Fibroblast of skin of left quadriceps (primary cell): ENCODE results near the gene TNFRSF12A.
"Not testable (repeated sequence)": the region's sequence is repeated elsewhere in the genome, so short reads cannot be mapped to it uniquely, and the experiment has no call there.

Experiments
- DNase-seq, 2 experiments: peaks; one replicate each; pipeline ENCODE4 v3.0.0-alpha.2; 2013; ENCODE audit warnings: low read depth in 2 of 2

Gene TNFRSF12A

DNA sequence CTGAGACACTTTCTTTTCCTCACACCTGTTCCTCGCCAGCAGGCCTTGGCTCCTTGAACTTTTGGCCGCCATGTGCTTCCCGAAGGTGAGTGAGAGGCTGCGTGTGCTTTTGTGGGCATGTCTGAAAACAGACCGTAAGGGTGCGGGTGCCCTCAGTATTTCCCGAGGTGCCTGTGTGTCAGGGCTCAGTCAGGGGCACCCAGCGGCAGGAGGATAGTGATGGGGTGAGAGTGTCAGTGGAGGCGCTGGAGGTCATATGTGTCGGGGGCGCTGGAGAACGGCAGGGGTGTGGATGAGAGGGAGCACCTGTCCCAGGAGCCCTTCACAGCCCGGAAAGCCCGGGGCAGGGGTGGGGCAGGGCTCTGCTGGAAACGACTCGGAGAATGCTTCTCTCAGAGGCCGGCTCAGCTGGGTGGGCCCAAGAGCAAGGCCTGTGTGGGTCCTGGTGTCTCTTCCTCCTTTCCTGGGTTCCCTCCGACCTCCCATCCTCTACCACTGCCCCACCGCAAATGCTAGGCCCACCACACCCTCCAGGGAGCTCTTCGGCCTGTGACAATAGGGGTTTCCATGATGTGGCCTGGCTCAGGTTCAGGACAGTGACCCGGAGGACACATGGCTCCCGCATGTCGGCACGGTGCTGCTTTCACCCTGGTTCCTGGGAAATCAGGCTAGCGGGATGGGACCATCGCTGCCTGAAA is 45.7 kb downstream of the TNFRSF12A start:
- DNase-seq: no peak

DNA sequence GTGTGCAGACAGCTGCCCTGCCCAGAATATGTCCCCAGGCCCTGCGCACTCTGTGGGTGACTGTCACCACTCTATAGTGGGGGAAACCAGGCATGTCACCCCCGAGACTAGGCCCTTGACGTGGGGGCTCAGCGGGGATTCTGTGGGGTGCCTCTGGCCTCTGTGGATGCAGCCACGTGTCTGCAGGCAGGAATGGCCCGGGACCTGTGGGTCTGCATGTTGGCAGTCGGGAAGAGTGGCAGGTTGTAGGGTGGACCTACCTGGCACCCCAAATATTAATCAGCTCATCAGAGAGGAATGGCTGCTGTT is 46.2 kb downstream of the TNFRSF12A start:
- no peak for DNase-seq

DNA sequence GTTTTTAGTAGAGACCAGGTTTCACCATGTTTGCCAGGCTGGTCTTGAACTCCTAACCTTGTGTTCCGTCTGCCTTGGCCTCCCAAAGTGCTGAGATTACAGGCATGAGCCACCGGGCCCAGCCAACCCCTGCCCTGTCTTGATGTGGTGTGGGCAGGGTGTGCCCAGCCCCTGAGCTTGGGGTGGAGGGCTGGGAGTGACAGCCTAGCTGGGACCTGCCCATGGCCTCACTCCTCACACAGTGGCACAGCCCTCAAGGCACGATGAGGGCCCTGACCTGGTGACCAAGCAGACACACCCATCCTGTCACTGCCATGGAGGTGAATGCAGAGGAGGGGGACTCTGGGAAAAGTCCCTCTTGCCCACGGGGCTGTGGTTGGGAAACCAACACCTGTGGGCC is 48.3 kb downstream of the TNFRSF12A start:
- no peak for DNase-seq

DNA sequence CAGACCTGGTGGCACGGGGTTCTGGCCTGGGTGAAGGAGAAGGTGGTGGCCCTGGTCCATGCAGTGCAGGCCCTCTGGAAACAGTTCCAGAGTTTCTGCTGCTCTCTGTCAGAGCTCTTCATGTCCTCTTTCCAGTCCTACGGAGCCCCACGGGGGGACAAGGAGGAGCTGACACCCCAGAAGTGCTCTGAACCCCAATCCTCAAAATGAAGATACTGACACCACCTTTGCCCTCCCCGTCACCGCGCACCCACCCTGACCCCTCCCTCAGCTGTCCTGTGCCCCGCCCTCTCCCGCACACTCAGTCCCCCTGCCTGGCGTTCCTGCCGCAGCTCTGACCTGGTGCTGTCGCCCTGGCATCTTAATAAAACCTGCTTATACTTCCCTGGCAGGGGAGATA is 49.0 kb downstream of the TNFRSF12A start:
- DNase-seq: not testable (repeated sequence)

DNA sequence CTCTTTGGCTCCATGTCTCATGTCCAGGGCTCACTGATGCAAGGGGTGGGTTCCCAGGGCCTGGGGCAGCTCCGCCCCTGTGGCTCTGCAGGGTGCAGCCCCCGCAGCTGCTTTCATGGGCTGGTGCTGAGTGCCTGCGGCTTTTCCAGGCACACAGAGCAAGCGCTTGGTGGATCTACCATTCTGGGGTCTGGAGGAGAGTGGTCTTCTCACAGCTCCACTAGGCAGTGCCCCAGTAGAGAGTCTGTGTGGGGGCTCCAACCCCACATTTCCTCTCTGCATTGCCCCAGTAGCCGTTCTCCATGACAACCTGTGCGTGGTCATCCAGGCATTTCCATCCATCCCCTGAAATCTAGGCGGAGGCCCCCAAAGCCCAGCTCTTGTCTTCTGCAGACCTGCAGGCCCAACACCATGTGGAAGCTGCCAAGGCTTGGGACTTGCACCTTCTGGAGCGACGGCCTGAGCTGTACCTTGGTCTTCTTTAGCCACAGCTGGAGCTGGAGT is 50.5 kb downstream of the TNFRSF12A start:
- no peak for DNase-seq

DNA sequence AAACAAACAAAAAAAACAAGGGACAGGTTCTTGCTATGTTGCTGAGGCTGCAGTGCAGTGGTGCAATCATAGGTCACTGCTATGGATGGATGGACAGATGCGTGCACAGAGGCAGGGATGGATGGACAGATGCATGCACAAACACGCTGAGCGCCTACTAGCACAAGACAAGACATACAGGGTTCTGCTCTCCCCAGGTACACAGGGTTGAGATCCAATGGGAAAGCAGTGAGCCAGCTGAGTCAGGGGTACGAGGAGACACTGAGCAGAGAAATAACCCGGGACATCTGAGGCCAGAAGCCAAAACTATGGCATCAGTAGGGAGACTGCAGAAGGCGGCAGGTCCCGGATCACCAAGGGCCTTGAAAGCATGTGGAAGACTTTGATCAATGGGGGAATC is 51.5 kb downstream of the TNFRSF12A start:
- no peak for DNase-seq
